HG02571 (cell line): ENCODE data around the gene DIPK1B.

ENCODE experiments used
- ATAC-seq: cut with Tn5 transposase; IDR thresholded peaks from one replicate; pipeline ENCODE4 v1.9.1; 2021; ENCODE audit warnings: mild to moderate bottlenecking, moderate library complexity; ENCODE audit not compliant: unreplicated experiment

DIPK1B gene

DNA sequence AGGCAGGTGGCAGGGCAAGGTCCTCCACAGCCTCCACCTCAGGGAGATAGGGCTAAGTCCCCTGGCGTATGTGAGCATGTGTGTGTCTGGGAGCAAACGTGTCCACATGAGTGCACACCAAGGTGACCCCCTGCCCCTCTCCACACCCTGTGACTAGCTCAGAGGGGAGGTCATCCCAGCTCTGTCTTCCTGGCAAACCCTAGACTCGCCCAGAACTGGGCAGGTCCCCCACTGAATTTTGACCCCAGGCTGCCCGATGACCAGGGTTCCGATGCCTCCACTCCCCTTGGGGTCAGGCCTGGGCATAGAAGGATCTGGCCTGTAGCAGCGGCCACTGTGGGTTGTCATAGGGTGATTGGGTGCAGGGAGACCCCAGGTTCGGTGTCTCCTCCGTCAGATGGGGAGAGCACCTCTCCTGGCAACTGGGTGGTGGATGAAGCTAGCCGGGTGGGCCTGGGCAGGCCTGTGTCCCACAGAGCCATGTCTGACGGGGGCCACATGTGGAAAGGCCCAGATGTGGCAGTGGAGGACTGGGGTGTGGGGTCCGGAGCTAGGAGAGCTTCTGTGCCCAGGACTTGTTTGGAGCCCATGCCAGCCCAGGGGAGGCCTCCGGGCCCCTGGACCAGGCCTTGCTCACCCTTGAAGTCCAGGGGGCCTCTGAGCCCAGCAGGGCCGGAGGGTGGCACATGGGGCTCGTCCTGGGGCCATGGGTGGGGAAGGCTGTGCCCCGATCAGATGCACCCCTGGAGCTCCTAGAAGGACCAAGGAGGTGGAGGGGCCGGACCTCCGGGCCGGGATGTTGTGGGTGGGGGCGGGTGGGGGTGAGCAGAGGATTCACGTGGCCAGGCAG, 6.2 kb downstream of the DIPK1B start:
- no peak for ATAC-seq

GRCh38 chr9:136719195-136719880, 7.0 kb downstream of the DIPK1B start:
- ATAC-seq: no peak

- ATAC-seq: no peak
Measured at GRCh38 chr9:136720251-136720897, 8.0 kb downstream of the DIPK1B start.

DNA sequence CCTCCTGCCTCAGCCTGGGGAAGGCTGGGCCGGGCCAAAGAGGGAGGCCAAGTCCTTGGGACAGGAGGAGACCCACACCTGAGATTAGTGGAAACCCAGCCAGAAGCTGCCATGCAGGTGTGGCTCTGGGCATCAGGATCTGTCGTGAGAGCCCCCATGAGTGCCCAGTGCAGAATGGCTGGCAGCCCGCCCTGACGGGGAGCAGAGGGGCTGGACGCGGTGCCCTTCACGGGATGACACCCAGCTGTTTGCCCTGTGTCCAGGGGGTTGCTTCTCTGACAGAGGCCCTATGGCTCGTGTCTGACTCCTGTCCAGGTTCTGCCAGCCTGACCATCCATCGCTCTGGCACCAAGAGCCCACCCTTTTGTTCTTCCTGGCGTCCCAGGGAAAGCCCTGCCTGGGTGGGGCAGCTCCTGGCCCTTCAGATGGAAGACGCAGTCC, 8.5 kb downstream of the DIPK1B start:
- no peak for ATAC-seq

GRCh38 chr9:136721339-136722092, 9.1 kb downstream of the DIPK1B start:
- ATAC-seq: no peak

- no peak for ATAC-seq
Measured at GRCh38 chr9:136722093-136722968, 10.0 kb downstream of the DIPK1B start.

GRCh38 chr9:136722969-136723356, 10.6 kb downstream of the DIPK1B start:
- ATAC-seq: no peak

- no peak for ATAC-seq
Measured at GRCh38 chr9:136723362-136723976, 11.1 kb downstream of the DIPK1B start.

DNA sequence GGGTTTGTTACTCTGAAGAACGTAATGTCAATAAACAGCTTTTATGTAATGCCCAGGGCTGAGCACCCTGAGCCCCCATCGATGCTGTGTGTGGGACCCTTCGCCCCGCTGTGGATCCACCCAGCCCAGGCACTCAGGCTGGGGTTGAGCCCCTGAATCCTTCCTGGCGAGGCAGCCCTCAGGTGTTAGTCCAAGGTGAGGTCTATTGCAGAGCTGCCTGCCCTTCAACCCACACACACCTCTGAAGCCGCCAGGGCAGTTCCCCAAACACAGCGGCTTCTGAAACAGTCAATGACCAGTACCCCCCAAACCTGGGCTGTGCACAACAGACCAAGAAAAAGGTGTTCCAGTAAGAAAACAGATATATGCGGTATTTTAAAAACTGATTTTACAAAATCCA, 11.6 kb downstream of the DIPK1B start:
- ATAC-seq: no peak

DNA sequence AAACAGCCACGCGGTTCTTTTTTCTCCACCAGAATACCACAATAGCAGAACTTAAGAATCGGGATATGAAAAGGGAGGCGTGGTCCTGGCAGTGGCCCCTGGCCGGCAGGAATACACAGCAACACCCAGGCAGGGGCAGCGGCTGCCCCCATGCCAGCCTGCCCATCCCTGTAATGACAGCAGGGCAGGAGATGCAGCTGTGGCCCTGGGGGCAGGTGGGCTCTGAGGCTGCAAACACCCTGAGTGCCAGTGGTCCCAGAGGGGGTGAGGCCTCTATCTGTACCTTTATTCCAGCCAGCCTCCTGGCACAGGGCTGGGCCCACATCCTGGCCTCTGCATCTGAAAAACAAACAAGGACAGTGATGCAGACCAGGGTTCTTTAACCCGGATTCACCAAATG, 12.4 kb downstream of the DIPK1B start:
- ATAC-seq: no peak

- no peak for ATAC-seq
Measured at GRCh38 chr9:136725612-136726011, 13.2 kb downstream of the DIPK1B start.

DNA sequence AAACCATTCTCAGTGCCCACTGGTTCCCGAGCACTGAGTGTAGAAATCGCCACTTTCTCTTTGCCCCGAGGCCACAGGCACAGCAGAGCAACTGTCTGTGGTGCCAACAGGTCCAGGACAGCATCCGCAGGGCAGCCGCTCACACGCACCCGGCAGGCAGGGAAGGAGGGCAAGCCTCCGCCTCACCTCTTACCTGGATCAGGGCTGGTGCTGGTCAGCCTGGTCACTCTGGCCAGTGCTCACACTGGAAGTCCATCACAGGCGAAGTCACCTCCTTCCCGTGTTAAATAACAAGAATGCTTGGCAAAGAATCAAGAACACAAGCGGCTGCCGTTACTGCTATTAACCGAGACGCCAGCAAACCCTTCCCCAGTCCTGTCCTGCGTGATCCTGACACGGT, 13.7 kb downstream of the DIPK1B start:
- no peak for ATAC-seq

GRCh38 chr9:136726631-136727191, 14.3 kb downstream of the DIPK1B start:
- no peak for ATAC-seq

GRCh38 chr9:136728080-136728547, 15.7 kb downstream of the DIPK1B start:
- ATAC-seq: peak; percentile 60

GRCh38 chr9:136728548-136729123, 16.3 kb downstream of the DIPK1B start:
- ATAC-seq: peak; percentile 14

- ATAC-seq: no peak
Measured at GRCh38 chr9:136729144-136729543, 16.8 kb downstream of the DIPK1B start.

DNA sequence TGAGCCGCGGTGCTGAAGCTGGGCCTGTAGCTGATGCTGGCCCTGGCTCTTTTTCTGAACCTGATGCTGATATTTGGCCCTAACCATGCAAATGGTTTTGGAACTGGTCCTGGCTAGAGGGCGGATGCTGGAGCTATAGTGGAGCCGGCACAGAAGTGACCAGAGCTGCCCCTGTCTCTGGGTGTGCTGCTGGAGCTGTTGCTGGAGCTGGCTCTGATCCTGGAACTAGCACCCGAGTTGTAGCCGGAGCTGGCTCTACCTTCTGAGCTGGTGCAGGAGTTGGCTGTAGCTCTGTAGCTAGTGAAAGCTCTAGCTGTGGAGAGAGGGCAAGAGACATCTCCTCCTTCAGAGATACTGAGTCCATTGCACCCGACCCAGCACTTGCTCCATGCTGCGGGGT, 17.6 kb downstream of the DIPK1B start:
- no peak for ATAC-seq

- ATAC-seq: no peak
Measured at GRCh38 chr9:136732444-136733178, 20.2 kb downstream of the DIPK1B start.
